ENCODE data around the gene CRCP.
A peak's percentile ranks its signal among the peaks of the same experiment; 100 is the strongest.

DNA sequence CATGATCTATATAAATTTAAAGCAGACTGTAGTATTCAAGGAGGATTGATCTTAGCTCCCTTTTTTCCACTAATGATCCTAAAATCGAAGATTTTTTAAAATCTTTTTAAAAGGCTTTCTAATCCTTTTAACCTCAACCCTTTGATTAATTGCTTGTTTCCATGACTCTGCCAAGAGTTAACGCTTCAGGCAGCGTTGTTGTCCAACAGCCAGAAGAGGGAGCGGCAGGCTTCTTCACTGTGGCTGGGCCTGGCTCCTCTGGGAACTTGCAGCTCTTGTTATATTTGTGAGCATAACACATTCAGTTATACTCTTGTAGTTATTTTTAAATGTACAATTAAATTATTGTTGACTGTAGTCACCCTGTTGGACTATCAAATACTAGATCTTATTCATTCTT lies 26.3 kb downstream of the CRCP start:
- TF ChIP-seq CTCF (IDR thresholded peaks at IDR 0.05) (peak in 2 of 4 experiments; percentile 50 to 54), POLR2AphosphoS5 (IDR thresholded peaks at IDR 0.05) (peak in 2 of 4 donors; percentile 8 to 20), POLR2A (IDR thresholded peaks at IDR 0.05) (no peak), EP300 (IDR thresholded peaks at IDR 0.05) (no peak)

Measured in sigmoid colon (tissue), 4 donors.